Activated CD8-positive, alpha-beta memory T cell treated with anti-CD3 and anti-CD28 coated beads, Interleukin-2, amount 10 ng/mL, durations not matched to agents 7 days and 5 days (primary cell): Measurements from ENCODE around the gene UMAD1. TPM values are rescaled to one million over a fixed set of nuclear protein-coding genes. Genes with fewer than 3 reads are reported as not detected.
"Not testable (repeated sequence)": the region's sequence is repeated elsewhere in the genome, so short reads cannot be mapped to it uniquely, and the experiment has no call there.

ENCODE experiments used
- ATAC-seq: fragments of 150-1000 bp; cut with Tn5 transposase; one replicate; pipeline ENCODE4 v1.10.0; 2021; ENCODE audit warnings: moderate library complexity
- CTCF ChIA-PET: fragments of 350-600 bp; sonication (Branson Sonifier 250); formaldehyde crosslinking; loops from one replicate; lab custom pipeline; 2021; ENCODE audit warnings: antibody characterized with exemption; lab: Charles Lee
- DNase-seq: peaks from one replicate; pipeline ENCODE4 v3.0.0-alpha.2; 2020
- H3K27ac Mint-ChIP-seq: one replicate; pipeline ENCODE4 v1.8.0; 2021; ENCODE audit warnings: mild to moderate bottlenecking, mixed read lengths
- H3K27me3 Mint-ChIP-seq: one replicate; pipeline ENCODE4 v1.8.0; 2021; ENCODE audit warnings: mixed read lengths
- H3K36me3 Mint-ChIP-seq: one replicate; pipeline ENCODE4 v1.8.0; 2021; ENCODE audit warnings: mild to moderate bottlenecking, mixed read lengths
- H3K4me1 Mint-ChIP-seq: one replicate; pipeline ENCODE4 v1.8.0; 2021; ENCODE audit warnings: mixed read lengths
- H3K4me3 Mint-ChIP-seq: one replicate; pipeline ENCODE4 v1.8.0; 2021; ENCODE audit warnings: mild to moderate bottlenecking, moderate library complexity, mixed read lengths
- H3K9me3 Mint-ChIP-seq: one replicate; pipeline ENCODE4 v1.8.0; 2022; ENCODE audit warnings: low read depth, mixed read lengths
- total RNA-seq, 2 experiments: library from RNA; stranded (reverse); gene quantifications; one replicate each; pipeline ENCODE4 v1.2.3, GENCODE V29; 2021

Gene UMAD1
- total RNA-seq, 2 experiments from 2014 or later = 12.3 to 14.2 TPM

DNA sequence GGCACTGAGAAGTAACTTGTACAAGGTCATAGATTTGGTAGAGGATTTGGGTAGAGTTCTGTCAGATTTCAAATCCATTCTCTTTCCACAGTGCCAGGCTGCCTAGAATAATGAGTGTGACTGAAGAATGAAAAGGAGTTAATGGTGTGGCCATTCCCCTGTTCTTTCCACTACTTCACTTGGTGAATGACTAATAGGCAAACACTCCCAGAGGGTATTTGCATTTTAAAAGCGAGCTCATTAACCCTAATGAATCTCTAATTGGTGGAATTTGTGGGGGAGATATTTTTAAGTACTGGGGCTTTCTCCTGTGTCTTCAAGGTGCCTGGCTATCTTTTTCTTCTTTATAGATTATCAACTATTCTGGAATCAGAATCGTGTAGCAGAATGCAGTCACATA, 152.7 kb downstream of the UMAD1 start:
- no peak for ATAC-seq
- H3K27me3 Mint-ChIP-seq = no peaks in the 10 kb centered on the region
- no peak overlapping the region for H3K27ac Mint-ChIP-seq
- peaks cover 30% of the 10 kb centered on the region for H3K36me3 Mint-ChIP-seq
- no peak for DNase-seq
- H3K4me1 Mint-ChIP-seq = peaks cover 29% of the 10 kb centered on the region
- CTCF ChIA-PET = no interaction called here
- no peak overlapping the region for H3K4me3 Mint-ChIP-seq
- peaks cover 12% of the 10 kb centered on the region for H3K9me3 Mint-ChIP-seq

DNA sequence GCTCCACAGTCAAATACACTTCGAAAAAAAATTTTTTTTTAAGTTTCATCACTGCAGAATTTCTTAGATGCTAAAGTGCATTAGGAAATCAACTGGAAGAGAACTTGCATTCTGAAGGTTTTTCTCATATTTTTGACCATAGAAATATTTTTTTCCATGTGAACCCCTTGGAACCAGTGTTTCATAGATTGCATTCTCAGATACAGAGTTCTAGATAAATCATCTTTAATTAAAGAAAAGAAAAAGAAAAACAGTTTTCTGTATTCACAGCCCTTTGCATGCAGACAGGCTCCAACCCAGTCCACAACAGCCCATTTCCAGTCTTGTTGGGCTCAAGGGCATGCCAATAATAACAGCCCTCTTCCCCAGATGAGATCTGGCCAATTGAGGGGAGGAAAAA, 153.4 kb downstream of the UMAD1 start:
- ATAC-seq = no peak
- H3K4me1 Mint-ChIP-seq = peaks cover 29% of the 10 kb centered on the region
- no peak overlapping the region for H3K27ac Mint-ChIP-seq
- CTCF ChIA-PET = no interaction called here
- no peak for DNase-seq
- H3K4me3 Mint-ChIP-seq = no peak overlapping the region
- peaks cover 30% of the 10 kb centered on the region for H3K36me3 Mint-ChIP-seq
- no peaks in the 10 kb centered on the region for H3K27me3 Mint-ChIP-seq
- peaks cover 12% of the 10 kb centered on the region for H3K9me3 Mint-ChIP-seq

DNA sequence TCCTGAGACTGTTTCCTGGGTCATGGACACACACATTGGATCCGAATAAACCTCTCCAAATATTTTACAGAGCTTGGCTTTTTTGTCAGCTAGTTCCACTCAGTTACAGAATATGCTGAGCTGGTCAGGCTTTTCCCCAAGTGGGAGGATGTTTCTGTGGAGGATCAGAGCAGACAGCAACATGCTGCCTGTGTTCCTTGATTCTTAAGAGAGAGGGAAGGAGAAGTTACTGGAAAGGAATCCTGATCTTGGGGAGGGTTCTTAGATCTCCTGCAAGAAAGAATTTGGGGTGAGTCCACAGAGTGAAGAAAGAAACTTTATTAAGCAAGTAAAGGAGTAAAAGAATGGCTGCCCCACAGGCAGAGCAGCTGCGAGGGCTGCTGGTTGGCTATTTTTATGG, 154.7 kb downstream of the UMAD1 start:
- peaks cover 30% of the 10 kb centered on the region for H3K36me3 Mint-ChIP-seq
- H3K4me1 Mint-ChIP-seq = peaks cover 21% of the 10 kb centered on the region
- DNase-seq = no peak
- H3K9me3 Mint-ChIP-seq = peaks cover 14% of the 10 kb centered on the region
- H3K27me3 Mint-ChIP-seq = no peaks in the 10 kb centered on the region
- CTCF ChIA-PET = no interaction called here
- H3K27ac Mint-ChIP-seq = no peak overlapping the region
- H3K4me3 Mint-ChIP-seq = no peak overlapping the region
- ATAC-seq = no peak

DNA sequence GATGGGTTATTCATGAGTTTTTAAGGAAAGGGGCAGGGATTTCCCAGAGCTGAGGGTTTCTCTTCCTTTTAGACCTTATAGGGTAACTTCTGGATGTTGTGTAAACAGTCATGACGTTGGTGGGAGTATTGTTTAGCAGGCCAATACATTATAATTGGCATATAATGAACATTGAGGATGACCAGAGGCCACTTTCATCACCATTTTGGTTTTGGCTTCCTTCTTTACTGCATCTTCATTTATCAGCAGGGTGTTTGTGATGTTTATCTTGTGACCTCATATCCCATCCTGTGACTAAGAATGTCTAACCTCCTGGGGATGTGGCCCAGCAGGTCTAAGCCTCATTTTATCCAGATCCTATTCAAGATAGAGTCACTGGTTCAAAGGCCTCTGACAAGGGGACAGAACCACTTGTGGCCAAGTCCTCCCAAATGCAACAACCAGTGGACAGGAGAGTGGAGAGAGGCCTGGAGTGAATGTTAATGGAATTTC, 155.1 kb downstream of the UMAD1 start:
- CTCF ChIA-PET = no interaction called here
- Mint-ChIP-seq H3K4me1 (peaks cover 21% of the 10 kb centered on the region), H3K4me3 (no peak overlapping the region), H3K27me3 (no peaks in the 10 kb centered on the region), H3K36me3 (peaks cover 30% of the 10 kb centered on the region), H3K9me3 (peaks cover 14% of the 10 kb centered on the region), H3K27ac (peak overlapping the region; percentile 64)
- DNase-seq (peak; percentile 55), ATAC-seq (peak; percentile 86)

DNA sequence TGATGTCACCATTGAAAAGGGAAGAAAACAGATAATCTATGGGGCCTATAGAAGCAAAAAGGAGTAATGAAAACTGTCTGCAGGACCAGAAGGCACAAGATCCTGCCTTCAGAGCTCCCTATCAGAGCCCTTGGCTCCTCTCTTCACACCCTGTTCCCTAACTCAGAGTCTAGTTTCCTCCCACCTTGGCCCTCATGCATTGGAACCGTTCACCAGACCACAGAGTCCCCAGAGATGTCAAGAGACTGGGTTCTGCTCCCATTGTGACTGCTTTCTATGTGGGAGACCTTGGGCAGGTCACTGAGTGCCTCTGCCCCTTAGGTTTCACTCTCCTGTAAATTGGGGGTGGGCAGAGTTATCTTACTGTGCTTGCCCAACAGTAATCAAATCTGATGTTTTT, 158.0 kb downstream of the UMAD1 start:
- H3K9me3 Mint-ChIP-seq = peaks cover 14% of the 10 kb centered on the region
- no peaks in the 10 kb centered on the region for H3K27me3 Mint-ChIP-seq
- CTCF ChIA-PET = no interaction called here
- peaks cover 21% of the 10 kb centered on the region for H3K36me3 Mint-ChIP-seq
- H3K4me3 Mint-ChIP-seq = no peak overlapping the region
- no peak for DNase-seq
- no peak overlapping the region for H3K27ac Mint-ChIP-seq
- no peak for ATAC-seq
- peaks cover 21% of the 10 kb centered on the region for H3K4me1 Mint-ChIP-seq

DNA sequence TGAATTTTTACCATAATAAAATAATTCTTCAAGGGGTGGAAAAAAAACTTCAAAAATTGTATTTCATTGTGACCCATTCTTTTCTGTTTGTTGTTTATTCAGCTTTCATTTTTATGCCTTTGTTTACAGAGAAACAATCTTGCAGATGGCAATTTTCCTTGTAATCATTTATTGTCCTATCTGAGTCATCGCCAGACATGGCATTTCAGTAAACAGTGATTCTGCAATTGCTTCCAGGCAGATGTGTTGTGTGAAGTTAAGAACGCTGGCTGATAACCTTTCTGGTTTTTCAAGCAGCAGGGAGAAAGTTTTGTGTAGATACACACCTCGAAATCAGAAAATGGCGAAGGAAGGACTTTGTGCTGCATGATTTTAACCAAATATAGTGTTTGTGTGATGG, 158.6 kb downstream of the UMAD1 start:
- H3K27ac Mint-ChIP-seq = no peak overlapping the region
- H3K4me3 Mint-ChIP-seq = no peak overlapping the region
- H3K9me3 Mint-ChIP-seq = peaks cover 14% of the 10 kb centered on the region
- H3K4me1 Mint-ChIP-seq = peaks cover 21% of the 10 kb centered on the region
- DNase-seq = no peak
- no peaks in the 10 kb centered on the region for H3K27me3 Mint-ChIP-seq
- CTCF ChIA-PET = no interaction called here
- H3K36me3 Mint-ChIP-seq = peaks cover 22% of the 10 kb centered on the region
- ATAC-seq = no peak

DNA sequence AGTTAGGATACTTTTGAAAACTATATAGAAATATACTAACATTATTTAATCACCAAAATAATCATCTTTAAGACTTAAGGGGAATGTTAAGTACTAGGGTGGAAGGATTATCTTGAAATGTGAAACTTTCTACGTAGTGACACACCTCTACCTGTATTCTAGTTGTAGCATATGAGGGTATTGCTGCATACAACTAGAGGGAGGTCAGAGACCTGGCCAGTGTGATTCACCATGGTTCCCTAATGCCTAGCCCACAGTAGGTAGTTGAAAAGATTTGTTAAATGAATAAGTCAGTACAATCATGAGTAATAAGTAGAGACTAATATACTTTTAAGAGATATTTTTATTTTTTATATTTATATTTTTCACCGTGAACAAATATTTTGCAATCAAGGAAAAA, 162.0 kb downstream of the UMAD1 start:
- CTCF ChIA-PET = no interaction called here
- DNase-seq (no peak), ATAC-seq (no peak)
- Mint-ChIP-seq H3K9me3 (peaks cover 2% of the 10 kb centered on the region), H3K36me3 (peaks cover 2% of the 10 kb centered on the region), H3K27ac (no peak overlapping the region), H3K4me1 (no peaks in the 10 kb centered on the region), H3K27me3 (no peaks in the 10 kb centered on the region), H3K4me3 (no peak overlapping the region)

DNA sequence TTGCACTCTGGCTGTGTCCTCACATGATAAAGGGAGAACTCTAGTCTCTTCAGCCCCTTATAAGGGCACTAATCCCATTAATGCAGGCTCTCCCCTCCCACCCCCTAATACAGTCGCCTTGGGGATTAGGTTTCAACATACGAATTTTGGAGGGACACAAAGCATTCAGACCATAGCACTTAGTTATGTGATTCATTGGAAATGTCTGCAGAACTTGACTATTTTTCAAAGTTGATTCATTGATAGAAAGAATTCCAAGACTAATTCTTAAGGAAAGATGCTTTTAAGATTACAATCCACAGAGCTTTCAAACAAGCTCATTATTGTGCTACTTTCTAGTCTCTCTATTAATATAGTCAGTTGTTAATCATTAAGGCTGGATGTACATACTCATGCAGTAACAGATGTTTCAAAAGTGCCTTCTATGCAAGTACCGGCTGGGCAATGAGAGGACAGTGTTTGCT, 163.2 kb downstream of the UMAD1 start:
- peaks cover 2% of the 10 kb centered on the region for H3K9me3 Mint-ChIP-seq
- no peaks in the 10 kb centered on the region for H3K27me3 Mint-ChIP-seq

DNA sequence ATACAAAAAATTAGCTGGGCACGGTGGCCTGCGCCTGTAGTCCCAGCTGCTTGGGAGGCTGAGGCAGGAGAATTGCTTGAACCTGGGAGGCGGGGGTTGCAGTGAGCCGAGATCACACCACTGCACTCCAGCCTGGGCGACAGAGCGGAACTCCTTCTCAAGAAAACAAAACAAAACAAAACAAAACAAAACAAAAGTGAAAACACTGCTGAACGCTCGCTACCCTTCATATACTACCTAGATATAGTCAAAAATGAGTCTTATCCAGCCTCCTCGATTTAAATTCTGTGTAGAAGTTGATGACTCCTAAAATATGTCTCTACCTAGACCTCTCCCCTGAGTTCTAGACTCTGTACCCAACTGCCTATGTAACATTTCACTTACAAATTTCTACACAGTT, 164.3 kb downstream of the UMAD1 start:
- ATAC-seq, H3K9me3 Mint-ChIP-seq: not testable (repeated sequence)

More for the DNA sequence above, 163.2 kb downstream of the UMAD1 start:
- Mint-ChIP-seq H3K27ac (no peak overlapping the region), H3K4me3 (no peak overlapping the region), H3K4me1 (no peaks in the 10 kb centered on the region), H3K36me3 (peaks cover 2% of the 10 kb centered on the region)
- ATAC-seq (no peak), DNase-seq (no peak)
- CTCF ChIA-PET = no interaction called here

DNA sequence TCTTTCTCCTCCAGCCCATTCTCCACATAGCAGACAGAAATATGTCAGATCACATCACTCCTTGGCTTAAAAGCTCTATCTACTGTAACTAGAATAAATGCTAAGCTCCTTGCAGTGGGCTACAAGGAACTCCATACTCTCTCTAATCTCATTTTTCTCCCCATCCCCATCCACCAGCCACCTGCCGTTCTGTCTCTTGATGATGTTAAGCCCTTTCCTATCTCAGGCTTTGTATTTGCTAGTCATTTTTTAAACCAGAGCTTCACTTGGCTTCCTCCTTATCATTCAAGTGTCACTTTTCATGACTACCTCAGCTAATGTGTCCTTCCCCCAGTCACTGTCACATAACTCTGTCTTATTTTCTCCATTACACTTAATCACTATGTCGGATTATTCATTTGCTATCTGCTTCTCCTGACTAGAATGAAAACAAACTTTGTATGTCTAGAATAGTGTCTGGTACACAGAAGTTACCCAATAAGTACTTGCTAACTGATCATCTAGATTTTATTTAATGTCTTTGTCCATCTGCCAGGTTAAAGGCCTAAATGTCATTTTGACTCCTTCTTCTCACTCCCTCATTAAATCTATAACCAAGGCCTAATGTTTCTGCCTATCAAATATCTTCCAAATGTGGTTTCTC, 165.1 kb downstream of the UMAD1 start:
- Mint-ChIP-seq H3K9me3 (no peaks in the 10 kb centered on the region), H3K36me3 (peaks cover 2% of the 10 kb centered on the region), H3K27me3 (no peaks in the 10 kb centered on the region), H3K27ac (no peak overlapping the region), H3K4me3 (no peak overlapping the region), H3K4me1 (no peaks in the 10 kb centered on the region)
- DNase-seq (no peak), ATAC-seq (no peak)
- CTCF ChIA-PET = interaction anchor here (0.6 to 1.0 kb wide), 2 partner anchors 8 to 49 kb away, joined by 3 to 4 read pairs; no protein-coding TSS in a partner anchor

More for the DNA sequence above, 164.3 kb downstream of the UMAD1 start:
- H3K36me3 Mint-ChIP-seq, H3K4me3 Mint-ChIP-seq, DNase-seq, H3K27ac Mint-ChIP-seq, H3K4me1 Mint-ChIP-seq, H3K27me3 Mint-ChIP-seq: not testable (repeated sequence)
- CTCF ChIA-PET = interaction anchor here (1.0 kb wide), 1 partner anchor 9 kb away, joined by 3 read pairs; no protein-coding TSS in a partner anchor

DNA sequence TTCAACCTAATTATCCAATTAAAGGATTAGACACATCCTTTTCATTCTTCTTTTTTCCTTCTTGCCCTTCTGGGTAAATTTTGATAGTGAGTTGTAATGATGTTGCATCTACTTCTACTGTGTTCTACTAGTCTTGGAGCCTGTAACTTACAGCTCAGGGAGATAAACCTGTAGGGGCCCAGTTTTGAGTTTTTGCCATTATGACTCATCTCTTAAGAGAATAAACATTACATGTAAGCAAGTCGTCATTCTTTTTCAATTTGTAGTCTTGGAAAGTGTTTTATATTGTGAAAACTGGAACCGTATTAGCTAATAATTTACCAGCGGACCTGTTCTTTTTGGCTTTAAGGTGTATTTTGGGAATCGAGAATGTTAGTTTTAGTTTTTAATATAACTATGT, 167.6 kb downstream of the UMAD1 start:
- ATAC-seq (no peak), DNase-seq (no peak)
- no peaks in the 10 kb centered on the region for H3K9me3 Mint-ChIP-seq
- CTCF ChIA-PET = no interaction called here
- peaks cover 5% of the 10 kb centered on the region for H3K36me3 Mint-ChIP-seq
- H3K27me3 Mint-ChIP-seq = no peaks in the 10 kb centered on the region
- H3K4me1 Mint-ChIP-seq = no peaks in the 10 kb centered on the region
- H3K27ac Mint-ChIP-seq = no peak overlapping the region
- no peak overlapping the region for H3K4me3 Mint-ChIP-seq

DNA sequence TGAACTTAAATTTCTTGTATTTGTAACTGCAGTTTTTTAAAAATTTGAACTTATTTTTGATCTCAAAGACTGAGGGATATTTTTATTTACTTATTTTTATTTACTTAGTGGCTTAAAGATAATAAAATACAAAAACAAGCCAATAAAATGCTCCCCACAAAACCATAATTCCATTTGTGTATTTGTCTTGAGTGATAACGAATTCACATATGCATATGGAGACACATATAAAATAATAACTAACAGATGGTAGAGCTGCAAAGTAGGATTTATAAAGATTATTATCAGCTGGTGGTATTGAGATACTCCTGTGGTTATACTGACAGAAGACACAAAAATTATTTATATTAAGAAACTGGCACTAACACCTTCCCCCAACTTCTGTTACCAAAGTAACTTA, 168.1 kb downstream of the UMAD1 start:
- CTCF ChIA-PET = no interaction called here
- no peaks in the 10 kb centered on the region for H3K4me1 Mint-ChIP-seq
- H3K27me3 Mint-ChIP-seq = no peaks in the 10 kb centered on the region
- H3K27ac Mint-ChIP-seq = no peak overlapping the region
- ATAC-seq = no peak
- DNase-seq = no peak
- H3K4me3 Mint-ChIP-seq = no peak overlapping the region
- peaks cover 5% of the 10 kb centered on the region for H3K36me3 Mint-ChIP-seq
- H3K9me3 Mint-ChIP-seq = no peaks in the 10 kb centered on the region

DNA sequence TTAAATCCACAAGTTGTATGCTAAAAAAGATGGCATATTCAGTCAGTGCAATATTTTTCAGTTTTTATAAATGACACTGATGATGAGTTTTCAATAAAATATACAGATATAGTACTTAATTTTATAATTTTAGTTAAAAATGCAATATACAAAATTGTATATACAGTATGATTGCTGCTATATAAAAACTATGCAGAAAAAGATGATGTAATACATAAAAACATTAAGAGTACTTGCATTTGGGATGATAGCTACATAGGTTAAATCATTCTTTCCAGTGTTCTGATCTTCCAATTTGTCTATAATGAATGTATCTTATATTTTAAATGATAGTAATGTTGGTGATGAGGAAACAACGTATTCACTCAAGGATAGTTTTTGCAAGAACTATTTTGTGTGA, 169.8 kb downstream of the UMAD1 start:
- CTCF ChIA-PET = no interaction called here
- Mint-ChIP-seq H3K27ac (no peak overlapping the region), H3K36me3 (peaks cover 11% of the 10 kb centered on the region)

DNA sequence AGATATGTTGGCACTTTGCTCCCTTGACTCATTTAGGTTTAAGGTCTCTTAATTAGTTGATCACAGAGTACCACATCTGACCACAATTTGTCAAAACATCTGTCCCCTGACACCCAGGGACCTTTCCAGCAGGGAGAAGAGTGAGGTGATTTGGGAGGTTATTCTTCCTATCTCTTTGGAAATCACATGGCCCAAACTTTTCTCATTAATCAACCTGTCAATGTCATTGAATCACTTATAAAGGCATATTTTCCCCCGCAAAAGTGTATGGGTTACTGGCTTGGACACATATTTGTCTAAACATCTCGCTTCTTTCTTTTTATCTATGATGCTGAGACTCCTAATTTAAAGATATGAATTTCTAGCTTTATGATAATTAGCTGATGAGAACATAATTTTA, 170.3 kb downstream of the UMAD1 start:
- Mint-ChIP-seq H3K27me3 (no peaks in the 10 kb centered on the region), H3K9me3 (no peaks in the 10 kb centered on the region), H3K36me3 (peaks cover 11% of the 10 kb centered on the region), H3K4me3 (no peak overlapping the region), H3K4me1 (peaks cover 10% of the 10 kb centered on the region), H3K27ac (no peak overlapping the region)
- CTCF ChIA-PET = no interaction called here
- ATAC-seq = no peak
- no peak for DNase-seq

More for the DNA sequence above, 169.8 kb downstream of the UMAD1 start:
- DNase-seq (no peak), ATAC-seq (no peak)
- Mint-ChIP-seq H3K4me3 (no peak overlapping the region), H3K27me3 (no peaks in the 10 kb centered on the region), H3K9me3 (no peaks in the 10 kb centered on the region), H3K4me1 (peaks cover 6% of the 10 kb centered on the region)
